Stimulated activated CD8-positive, alpha-beta memory T cell treated with anti-CD3 and anti-CD28 coated beads, Interleukin-4, amount 100 ng/mL, for 4 hours (primary cell): ENCODE data around the gene CT45A7.
"Not testable (repeated sequence)": the region's sequence is repeated elsewhere in the genome, so short reads cannot be mapped to it uniquely, and the experiment has no call there.

ENCODE experiments used
- DNase-seq, 2 donors: peaks; one replicate each; pipeline ENCODE4 v3.0.0-alpha.2; 2020; ENCODE audit warnings: low read depth in 2 of 2, low spot score in 1 of 2

Gene CT45A7, protein sequence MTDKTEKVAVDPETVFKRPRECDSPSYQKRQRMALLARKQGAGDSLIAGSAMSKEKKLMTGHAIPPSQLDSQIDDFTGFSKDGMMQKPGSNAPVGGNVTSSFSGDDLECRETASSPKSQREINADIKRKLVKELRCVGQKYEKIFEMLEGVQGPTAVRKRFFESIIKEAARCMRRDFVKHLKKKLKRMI

DNA sequence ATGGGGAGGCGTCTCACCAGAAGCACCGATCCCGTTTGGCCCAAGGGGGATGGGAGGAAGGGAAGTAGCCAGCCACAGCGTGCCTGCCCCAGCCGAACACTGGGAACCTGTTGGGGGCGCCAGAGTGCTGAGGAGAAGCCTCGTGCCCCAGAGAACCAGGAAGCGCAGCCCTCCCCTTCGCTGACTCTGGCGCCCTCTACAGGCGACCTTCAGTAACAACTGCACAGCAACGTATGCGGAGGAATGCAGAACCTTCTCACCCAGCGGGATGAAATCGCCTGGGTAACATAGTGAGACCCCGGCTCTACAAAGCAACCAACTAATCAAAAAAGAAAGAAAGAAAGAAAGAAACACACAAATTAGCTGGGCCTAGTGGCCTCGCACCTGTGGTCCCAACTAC lies at the start of gene CT45A7:
TSS of gene CT45A7 (minus strand) at position 101 of the 400 bp plus-strand sequence. CDS start 3,747 bp downstream, outside the sequence.
- not testable (repeated sequence) for DNase-seq

DNA sequence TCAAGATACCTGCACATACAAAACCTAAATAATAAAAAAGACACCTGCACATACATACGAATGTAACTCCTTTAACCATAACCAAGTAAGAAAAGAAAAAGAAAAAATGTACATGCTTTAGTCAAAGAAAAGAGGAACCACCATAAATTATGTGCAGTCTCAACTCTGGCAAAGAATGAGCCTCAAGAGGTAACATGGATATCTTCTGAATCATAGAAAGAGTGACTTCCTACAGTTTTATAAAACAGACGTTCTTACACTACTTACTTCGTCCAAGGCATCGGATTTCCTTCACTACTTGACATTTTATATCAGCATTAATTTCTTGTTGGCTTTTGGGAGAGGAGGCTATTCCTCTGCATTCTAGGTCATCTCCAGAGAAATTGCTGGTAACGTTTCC lies 45.7 kb upstream of the CT45A7 start:
- not testable (repeated sequence) for DNase-seq

DNA sequence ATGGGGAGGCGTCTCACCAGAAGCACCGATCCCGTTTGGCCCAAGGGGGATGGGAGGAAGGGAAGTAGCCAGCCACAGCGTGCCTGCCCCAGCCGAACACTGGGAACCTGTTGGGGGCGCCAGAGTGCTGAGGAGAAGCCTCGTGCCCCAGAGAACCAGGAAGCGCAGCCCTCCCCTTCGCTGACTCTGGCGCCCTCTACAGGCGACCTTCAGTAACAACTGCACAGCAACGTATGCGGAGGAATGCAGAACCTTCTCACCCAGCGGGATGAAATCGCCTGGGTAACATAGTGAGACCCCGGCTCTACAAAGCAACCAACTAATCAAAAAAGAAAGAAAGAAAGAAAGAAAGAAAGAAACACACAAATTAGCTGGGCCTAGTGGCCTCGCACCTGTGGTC lies 34.6 kb upstream of the CT45A7 start, which contains the start of gene CT45A9:
TSS of gene CT45A9 (minus strand) at position 101 of the 400 bp plus-strand sequence. CDS start 3,751 bp downstream, outside the sequence.
- not testable (repeated sequence) for DNase-seq

DNA sequence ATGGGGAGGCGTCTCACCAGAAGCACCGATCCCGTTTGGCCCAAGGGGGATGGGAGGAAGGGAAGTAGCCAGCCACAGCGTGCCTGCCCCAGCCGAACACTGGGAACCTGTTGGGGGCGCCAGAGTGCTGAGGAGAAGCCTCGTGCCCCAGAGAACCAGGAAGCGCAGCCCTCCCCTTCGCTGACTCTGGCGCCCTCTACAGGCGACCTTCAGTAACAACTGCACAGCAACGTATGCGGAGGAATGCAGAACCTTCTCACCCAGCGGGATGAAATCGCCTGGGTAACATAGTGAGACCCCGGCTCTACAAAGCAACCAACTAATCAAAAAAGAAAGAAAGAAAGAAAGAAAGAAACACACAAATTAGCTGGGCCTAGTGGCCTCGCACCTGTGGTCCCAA lies 17.4 kb upstream of the CT45A7 start, which contains the start of gene CT45A8:
TSS of gene CT45A8 (minus strand) at position 101 of the 400 bp plus-strand sequence. CDS start 3,755 bp downstream, outside the sequence.
- not testable (repeated sequence) for DNase-seq

GRCh38 chrX:135819912-135820311 lies 17.2 kb downstream of the CT45A7 start, which contains the start of gene CT45A2:
Gene CT45A2 (minus strand): TSS chrX:135820012. CDS start chrX:135816265, 3,747 bp downstream.
- DNase-seq: not testable (repeated sequence)

DNA sequence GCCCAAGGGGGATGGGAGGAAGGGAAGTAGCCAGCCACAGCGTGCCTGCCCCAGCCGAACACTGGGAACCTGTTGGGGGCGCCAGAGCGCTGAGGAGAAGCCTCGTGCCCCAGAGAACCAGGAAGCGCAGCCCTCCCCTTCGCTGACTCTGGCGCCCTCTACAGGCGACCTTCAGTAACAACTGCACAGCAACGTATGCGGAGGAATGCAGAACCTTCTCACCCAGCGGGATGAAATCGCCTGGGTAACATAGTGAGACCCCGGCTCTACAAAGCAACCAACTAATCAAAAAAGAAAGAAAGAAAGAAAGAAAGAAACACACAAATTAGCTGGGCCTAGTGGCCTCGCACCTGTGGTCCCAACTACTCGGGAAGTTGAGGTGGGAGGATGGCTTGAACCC lies 34.4 kb downstream of the CT45A7 start, which contains the start of gene CT45A6:
TSS of gene CT45A6 (minus strand) at position 101 of the 400 bp plus-strand sequence. CDS start 3,794 bp downstream, outside the sequence.
- not testable (repeated sequence) for DNase-seq

DNA sequence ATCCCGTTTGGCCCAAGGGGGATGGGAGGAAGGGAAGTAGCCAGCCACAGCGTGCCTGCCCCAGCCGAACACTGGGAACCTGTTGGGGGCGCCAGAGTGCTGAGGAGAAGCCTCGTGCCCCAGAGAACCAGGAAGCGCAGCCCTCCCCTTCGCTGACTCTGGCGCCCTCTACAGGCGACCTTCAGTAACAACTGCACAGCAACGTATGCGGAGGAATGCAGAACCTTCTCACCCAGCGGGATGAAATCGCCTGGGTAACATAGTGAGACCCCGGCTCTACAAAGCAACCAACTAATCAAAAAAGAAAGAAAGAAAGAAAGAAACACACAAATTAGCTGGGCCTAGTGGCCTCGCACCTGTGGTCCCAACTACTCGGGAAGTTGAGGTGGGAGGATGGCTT lies 51.7 kb downstream of the CT45A7 start, which contains the start of gene CT45A5:
TSS of gene CT45A5 (minus strand) at position 101 of the 400 bp plus-strand sequence. CDS start 3,774 bp downstream, outside the sequence.
- not testable (repeated sequence) for DNase-seq
